DND-41 (cell line): ENCODE data around the gene NPIPB4.
"Not testable (repeated sequence)": the region's sequence is repeated elsewhere in the genome, so short reads cannot be mapped to it uniquely, and the experiment has no call there.

Experiments used
- CTCF ChIP-seq: IDR thresholded peaks from 2 replicates; pipeline ENCODE4 v1.5.1; 2012; ENCODE audit warnings: borderline replicate concordance, low read length, moderate library complexity, mild to moderate bottlenecking; ENCODE audit not compliant: poor library complexity, severe bottlenecking; ENCODE audit errors: extremely low read depth
- EZH2 ChIP-seq: IDR thresholded peaks from 3 replicates; pipeline ENCODE4 v1.6.1; 2012; ENCODE audit warnings: borderline replicate concordance, low read depth, mild to moderate bottlenecking, moderate library complexity, low read length, inconsistent platforms; ENCODE audit not compliant: severe bottlenecking

- not testable (repeated sequence) for TF ChIP-seq CTCF, EZH2
Observed at GRCh38 chr16:21825526-21825925, 32.0 kb downstream of the NPIPB4 start.
